Ascending aorta (tissue), 2 donors: ENCODE measurements around the gene UBE4B. TPM values are rescaled to one million over a fixed set of nuclear protein-coding genes. Genes with fewer than 3 reads are reported as not detected.

Experiments used
- DNase-seq, 2 donors: peaks; one replicate each; pipeline ENCODE4 v3.0.0-alpha.2; 2019; ENCODE audit warnings: low spot score in 2 of 2
- H3K27ac ChIP-seq, 2 donors: fragments of 200-600 bp; sonication (generic); one replicate each; pipeline ENCODE4 v1.5.1; 2016 to 2017; ENCODE audit warnings: mild to moderate bottlenecking in 1 of 2
- H3K27me3 ChIP-seq: fragments of 200-600 bp; sonication (generic); one replicate; pipeline ENCODE4 v1.5.1; 2017
- H3K36me3 ChIP-seq, 2 donors: fragments of 200-600 bp; sonication (generic); one replicate each; pipeline ENCODE4 v1.5.1; 2016
- H3K4me1 ChIP-seq, 2 donors: fragments of 200-600 bp; sonication (generic); one replicate each; pipeline ENCODE4 v1.5.1; 2016 to 2017; ENCODE audit warnings: mild to moderate bottlenecking in 1 of 2
- H3K4me3 ChIP-seq, 2 donors: fragments of 200-600 bp; sonication (generic); one replicate each; pipeline ENCODE4 v1.5.1; 2016 to 2017; ENCODE audit warnings: mild to moderate bottlenecking in 1 of 2
- H3K9me3 ChIP-seq, 2 donors: fragments of 200-600 bp; sonication (generic); one replicate each; pipeline ENCODE4 v1.5.1; 2016
- CTCF ChIP-seq, 3 experiments: fragments of 200-600 bp in 2 of 3; fragments of 450-650 bp in 1 of 3; sonication (generic) in 2 of 3; IDR thresholded peaks; one replicate each; pipeline ENCODE4 v1.5.1; 2016 to 2019; ENCODE audit warnings: antibody characterized with exemption in 3 of 3, mild to moderate bottlenecking in 1 of 3, moderate library complexity in 1 of 3
- intact Hi-C: fragments of 100-400 bp; cut with DNase I; formaldehyde crosslinking; loops from one replicate; pipeline ENCODE4 v1.15.1; 2023
- total RNA-seq: library from RNA; depleted of rRNA; stranded (reverse); fragments of >200 nt; gene quantifications from one replicate; pipeline ENCODE4 v1.1.0, GENCODE V29; 2016

UBE4B gene
- total RNA-seq, 1 donor from 2014 or later, result 35.2 TPM

- H3K4me1 ChIP-seq, result peaks cover 11 to 31% of the 10 kb centered on the region in 2 donors
These were observed 21.7 kb downstream of the UBE4B start for GRCh38 chr1:10054465-10054864.

GRCh38 chr1:10056599-10056987 lies 23.8 kb downstream of the UBE4B start:
- DNase-seq, result no peak
- H3K27ac ChIP-seq, result peak overlapping the region; percentile 55 to 74
- intact Hi-C loops, result no loop called here
- no peaks in the 10 kb centered on the region for H3K9me3 ChIP-seq
- H3K36me3 ChIP-seq, result no peaks in the 10 kb centered on the region
- no peaks in the 10 kb centered on the region for H3K27me3 ChIP-seq
- no peak overlapping the region for H3K4me3 ChIP-seq
- peaks cover 11 to 31% of the 10 kb centered on the region in 2 donors for H3K4me1 ChIP-seq
- no peak for TF ChIP-seq CTCF (IDR thresholded peaks at IDR 0.05)

More at GRCh38 chr1:10054465-10054864, 21.7 kb downstream of the UBE4B start:
- Histone ChIP-seq H3K27me3 (no peaks in the 10 kb centered on the region), H3K9me3 (no peaks in the 10 kb centered on the region), H3K36me3 (peaks cover 0 to 3% of the 10 kb centered on the region in 2 donors), H3K27ac (no peak overlapping the region), H3K4me3 (no peak overlapping the region)
- TF ChIP-seq CTCF (IDR thresholded peaks at IDR 0.05), result no peak
- intact Hi-C loops, result no loop called here
- no peak for DNase-seq

DNA sequence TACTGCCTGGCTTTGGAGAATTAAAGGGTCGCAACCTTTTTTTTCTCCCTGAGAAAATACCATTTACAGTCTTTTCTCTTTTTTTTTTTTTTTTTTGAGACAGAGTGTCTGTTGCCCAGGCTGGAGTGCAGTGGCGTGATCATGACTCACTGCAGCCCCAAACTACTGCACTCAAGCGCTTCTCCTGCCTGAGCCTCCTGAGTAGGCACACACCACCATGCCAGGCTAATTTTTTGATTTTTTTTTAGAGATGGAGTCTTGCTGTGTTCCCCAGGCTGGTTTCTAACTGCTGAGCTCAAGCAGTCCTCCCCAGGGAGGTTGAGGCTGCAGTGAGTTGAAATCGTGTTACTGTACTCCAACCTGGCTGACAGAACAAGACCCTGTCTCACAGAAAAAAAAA lies 24.6 kb downstream of the UBE4B start:
- Histone ChIP-seq H3K27me3 (no peaks in the 10 kb centered on the region), H3K27ac (peak overlapping the region; percentile 42 to 74), H3K9me3 (no peaks in the 10 kb centered on the region), H3K4me1 (peaks cover 11 to 31% of the 10 kb centered on the region in 2 donors), H3K4me3 (no peak overlapping the region), H3K36me3 (no peaks in the 10 kb centered on the region)
- peak in 1 of 2 donors; percentile 72 for DNase-seq
- no peak for TF ChIP-seq CTCF (IDR thresholded peaks at IDR 0.05)
- intact Hi-C loops, result no loop called here

GRCh38 chr1:10057796-10058195 lies 25.0 kb downstream of the UBE4B start:
- H3K27ac ChIP-seq, result peak overlapping the region; percentile 42 to 64
- H3K27me3 ChIP-seq, result no peaks in the 10 kb centered on the region
- H3K9me3 ChIP-seq, result no peaks in the 10 kb centered on the region
- no peak for DNase-seq
- H3K36me3 ChIP-seq, result no peaks in the 10 kb centered on the region
- no peak overlapping the region for H3K4me3 ChIP-seq
- no peak for TF ChIP-seq CTCF (IDR thresholded peaks at IDR 0.05)
- peaks cover 11 to 31% of the 10 kb centered on the region in 2 donors for H3K4me1 ChIP-seq
- intact Hi-C loops, result no loop called here

- no peak overlapping the region for H3K4me3 ChIP-seq
- no peaks in the 10 kb centered on the region for H3K36me3 ChIP-seq
- H3K27ac ChIP-seq, result no peak overlapping the region
- no peaks in the 10 kb centered on the region for H3K9me3 ChIP-seq
- H3K4me1 ChIP-seq, result peaks cover 11 to 31% of the 10 kb centered on the region in 2 donors
- intact Hi-C loops, result no loop called here
- no peaks in the 10 kb centered on the region for H3K27me3 ChIP-seq
- no peak for DNase-seq
- TF ChIP-seq CTCF (IDR thresholded peaks at IDR 0.05), result no peak
These were observed 26.6 kb downstream of the UBE4B start for GRCh38 chr1:10059342-10059718.
